Thoracic aorta (tissue), 2 donors: Measurements from ENCODE around the gene POMGNT2. TPM values are rescaled to one million over a fixed set of nuclear protein-coding genes. Genes with fewer than 3 reads are reported as not detected.

Source experiments
- ATAC-seq: fragments of 150-250 bp; one replicate; pipeline ENCODE4 v1.8.0; 2017; ENCODE audit warnings: low read depth; ENCODE audit not compliant: insufficient number of reproducible peaks, low FRiP score
- DNase-seq: peaks from one replicate; pipeline ENCODE4 v3.0.0-alpha.2; 2020; ENCODE audit warnings: low spot score
- H3K27ac ChIP-seq, 2 donors: fragments of 200-600 bp; sonication (generic); 1 replicate in 1 of 2; 2 replicates in 1 of 2; pipeline ENCODE4 v1.5.1; 2016; ENCODE audit warnings: mild to moderate bottlenecking in 2 of 2, moderate library complexity in 2 of 2
- H3K27me3 ChIP-seq: fragments of 200-600 bp; sonication (generic); replicated peaks from 2 replicates; pipeline ENCODE4 v1.6.0; 2016; ENCODE audit warnings: mild to moderate bottlenecking; ENCODE audit not compliant: insufficient read depth
- H3K36me3 ChIP-seq: fragments of 200-600 bp; sonication (generic); one replicate; pipeline ENCODE4 v1.5.1; 2016
- H3K4me1 ChIP-seq, 2 donors: fragments of 200-600 bp; sonication (generic); 1 replicate in 1 of 2; 2 replicates in 1 of 2; pipeline versions ENCODE4 v1.5.1 to v1.6.0; 2016; ENCODE audit warnings: low read depth in 2 of 2, mild to moderate bottlenecking in 1 of 2; ENCODE audit not compliant: control insufficient read depth in 1 of 2
- H3K4me3 ChIP-seq: fragments of 200-600 bp; sonication (generic); 2 replicates; pipeline ENCODE4 v1.5.1; 2016; ENCODE audit warnings: mild to moderate bottlenecking
- H3K9me3 ChIP-seq: fragments of 200-600 bp; sonication (generic); 2 replicates; pipeline ENCODE4 v1.5.1; 2016
- total RNA-seq, 2 donors: library from RNA; depleted of rRNA; stranded (reverse); fragments of >200 nt; gene quantifications; one replicate each; pipeline versions ENCODE4 v1.1.0 to v1.2.3, GENCODE V29; 2016
- TF ChIP-seq, protein P1 (sequence below): fragments of 200-600 bp; sonication (generic); IDR thresholded peaks from one replicate; pipeline ENCODE4 v1.5.1; 2019; ENCODE audit warnings: antibody characterized with exemption

Gene POMGNT2
- total RNA-seq, 2 donors from 2014 or later, result 8.6 to 21.7 TPM

- TF ChIP-seq, protein P1, sequence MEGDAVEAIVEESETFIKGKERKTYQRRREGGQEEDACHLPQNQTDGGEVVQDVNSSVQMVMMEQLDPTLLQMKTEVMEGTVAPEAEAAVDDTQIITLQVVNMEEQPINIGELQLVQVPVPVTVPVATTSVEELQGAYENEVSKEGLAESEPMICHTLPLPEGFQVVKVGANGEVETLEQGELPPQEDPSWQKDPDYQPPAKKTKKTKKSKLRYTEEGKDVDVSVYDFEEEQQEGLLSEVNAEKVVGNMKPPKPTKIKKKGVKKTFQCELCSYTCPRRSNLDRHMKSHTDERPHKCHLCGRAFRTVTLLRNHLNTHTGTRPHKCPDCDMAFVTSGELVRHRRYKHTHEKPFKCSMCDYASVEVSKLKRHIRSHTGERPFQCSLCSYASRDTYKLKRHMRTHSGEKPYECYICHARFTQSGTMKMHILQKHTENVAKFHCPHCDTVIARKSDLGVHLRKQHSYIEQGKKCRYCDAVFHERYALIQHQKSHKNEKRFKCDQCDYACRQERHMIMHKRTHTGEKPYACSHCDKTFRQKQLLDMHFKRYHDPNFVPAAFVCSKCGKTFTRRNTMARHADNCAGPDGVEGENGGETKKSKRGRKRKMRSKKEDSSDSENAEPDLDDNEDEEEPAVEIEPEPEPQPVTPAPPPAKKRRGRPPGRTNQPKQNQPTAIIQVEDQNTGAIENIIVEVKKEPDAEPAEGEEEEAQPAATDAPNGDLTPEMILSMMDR, result no peak
- no peak overlapping the region for H3K27ac ChIP-seq
- ATAC-seq, result no peak
- H3K4me1 ChIP-seq, result no peaks in the 10 kb centered on the region
- no peak for DNase-seq
- no peaks in the 10 kb centered on the region for H3K36me3 ChIP-seq
- H3K27me3 ChIP-seq, result no peaks in the 10 kb centered on the region
- H3K9me3 ChIP-seq, result peaks cover 4% of the 10 kb centered on the region
- no peak overlapping the region for H3K4me3 ChIP-seq
Measured at GRCh38 chr3:43132193-43132592, 26.3 kb upstream of the POMGNT2 start.

- ATAC-seq, result no peak
- H3K4me1 ChIP-seq, result no peaks in the 10 kb centered on the region
- no peak for DNase-seq
- H3K27me3 ChIP-seq, result no peaks in the 10 kb centered on the region
- H3K36me3 ChIP-seq, result no peaks in the 10 kb centered on the region
- no peaks in the 10 kb centered on the region for H3K9me3 ChIP-seq
- no peak overlapping the region for H3K27ac ChIP-seq
- TF ChIP-seq, protein P1, result no peak
- H3K4me3 ChIP-seq, result no peak overlapping the region
Measured at GRCh38 chr3:43128464-43128863, 22.6 kb upstream of the POMGNT2 start.

DNA sequence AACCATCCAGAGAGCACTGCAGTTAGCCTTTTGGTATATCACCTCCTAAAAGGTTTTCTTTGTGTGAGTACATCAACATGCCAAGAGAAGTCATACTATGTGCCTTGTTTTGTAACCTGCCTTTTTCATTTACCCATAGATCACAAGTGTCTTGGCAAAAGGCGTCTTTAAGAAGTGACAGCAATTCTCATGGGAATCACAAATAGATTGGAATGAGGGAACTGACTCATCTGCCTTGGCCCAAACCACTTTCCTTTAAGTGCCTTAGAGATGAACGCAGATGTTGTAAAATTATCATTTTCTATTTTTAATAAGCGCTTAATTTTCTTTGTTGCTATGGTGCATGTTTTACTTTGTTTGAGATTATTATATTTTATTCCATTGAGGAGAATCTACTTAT lies 20.7 kb upstream of the POMGNT2 start:
- no peak overlapping the region for H3K27ac ChIP-seq
- H3K36me3 ChIP-seq, result no peaks in the 10 kb centered on the region
- H3K9me3 ChIP-seq, result no peaks in the 10 kb centered on the region
- H3K4me1 ChIP-seq, result no peaks in the 10 kb centered on the region
- DNase-seq, result no peak
- TF ChIP-seq, protein P1, result no peak
- H3K4me3 ChIP-seq, result no peak overlapping the region
- ATAC-seq, result no peak
- no peaks in the 10 kb centered on the region for H3K27me3 ChIP-seq

DNA sequence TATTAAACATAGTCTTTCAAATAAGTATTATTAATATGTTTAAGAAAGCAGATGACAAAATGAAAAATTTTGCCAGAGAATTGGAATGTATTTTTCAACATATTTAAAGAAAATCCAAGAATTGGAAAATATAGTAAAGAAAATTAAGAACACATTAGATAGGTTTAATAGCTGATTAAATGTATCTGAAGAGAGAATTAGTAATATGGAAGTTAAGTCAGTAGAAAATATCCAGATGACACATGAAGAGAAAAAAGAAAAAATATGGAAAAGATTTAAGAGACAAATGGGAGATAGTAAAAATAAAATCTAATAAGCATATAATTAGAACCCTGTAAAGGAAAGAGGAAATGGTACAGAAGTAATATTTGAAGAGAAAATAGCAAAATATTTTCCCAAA lies 18.0 kb upstream of the POMGNT2 start:
- Histone ChIP-seq H3K27me3 (no peaks in the 10 kb centered on the region), H3K9me3 (no peaks in the 10 kb centered on the region), H3K36me3 (no peaks in the 10 kb centered on the region), H3K4me1 (peaks cover 0 to under 1% of the 10 kb centered on the region in 2 donors), H3K4me3 (no peak overlapping the region), H3K27ac (no peak overlapping the region)
- TF ChIP-seq, protein P1, result no peak
- ATAC-seq (no peak), DNase-seq (no peak)

DNA sequence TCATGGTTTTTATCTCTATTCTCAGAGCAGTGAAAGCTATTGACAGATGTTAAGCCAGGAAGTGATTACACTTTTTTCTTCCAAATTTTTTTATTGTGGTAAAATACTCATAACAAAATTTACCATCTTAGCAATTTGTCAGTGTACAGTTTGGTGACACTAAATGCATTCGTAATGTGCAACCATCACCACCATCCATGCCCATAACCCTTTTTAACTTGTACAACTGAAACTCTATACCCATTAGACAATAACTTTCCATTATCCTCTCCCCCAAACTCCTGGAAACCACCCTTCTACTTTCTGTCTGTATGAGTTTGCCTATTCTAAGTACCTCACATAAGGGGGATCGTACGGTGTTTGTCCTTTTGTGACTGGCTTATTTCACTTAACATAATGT lies 15.1 kb upstream of the POMGNT2 start:
- Histone ChIP-seq H3K9me3 (no peaks in the 10 kb centered on the region), H3K4me1 (peaks cover 0 to 4% of the 10 kb centered on the region in 2 donors), H3K27ac (no peak overlapping the region), H3K27me3 (no peaks in the 10 kb centered on the region), H3K4me3 (no peak overlapping the region), H3K36me3 (no peaks in the 10 kb centered on the region)
- TF ChIP-seq, protein P1, result no peak
- DNase-seq, result no peak
- no peak for ATAC-seq
